Adrenal gland (tissue), 5 donors: ENCODE measurements around the gene DTD1.

Source experiments
- CTCF ChIP-seq, 6 experiments: fragments of 450-650 bp in 4 of 6; fragments of 200-600 bp in 2 of 6; sonication (generic) in 1 of 6; IDR thresholded peaks; 1 replicate in 5 of 6; 2 replicates in 1 of 6; pipeline versions ENCODE4 v1.5.1 to v1.8.0; 2016 to 2021; ENCODE audit warnings: antibody characterized with exemption in 6 of 6, mild to moderate bottlenecking in 2 of 6, moderate library complexity in 1 of 6
- POLR2A ChIP-seq, 2 donors: fragments of 450-650 bp; IDR thresholded peaks; one replicate each; pipeline ENCODE4 v1.6.1; 2017; ENCODE audit warnings: antibody characterized with exemption in 2 of 2, mild to moderate bottlenecking in 2 of 2, moderate library complexity in 1 of 2
- donor health status: DM: no; HTN: no; CAD: no.

GRCh38 chr20:18613553-18613952 is 25.7 kb downstream of the DTD1 start:
- no peak for TF ChIP-seq CTCF (IDR thresholded peaks at IDR 0.05)
- TF ChIP-seq POLR2A (IDR thresholded peaks at IDR 0.05), result no peak
